BLaER1 treated with 17β-estradiol and CSF1 and Interleukin-3, amounts not matched to agents 10 nM and 100 nM (cell line): Measurements from ENCODE around the gene BABAM2.
A peak's percentile ranks its signal among the peaks of the same experiment; 100 is the strongest.
"Not testable (repeated sequence)": the region's sequence is repeated elsewhere in the genome, so short reads cannot be mapped to it uniquely, and the experiment has no call there.

Experiments used
- H3K27ac ChIP-seq, 11 experiments: shearing (Covaris generic); formaldehyde crosslinking; 2 replicates each; pipeline ENCODE4 v1.8.1; 2022
- H3K27me3 ChIP-seq, 11 experiments: shearing (Covaris generic); formaldehyde crosslinking; 2 replicates each; pipeline ENCODE4 v1.8.1; 2022
- H3K36me3 ChIP-seq, 11 experiments: shearing (Covaris generic); formaldehyde crosslinking; 2 replicates each; pipeline ENCODE4 v1.8.1; 2022
- H3K4me1 ChIP-seq, 10 experiments: shearing (Covaris generic); formaldehyde crosslinking; 2 replicates each; pipeline ENCODE4 v1.8.1; 2022
- H3K4me2 ChIP-seq, 11 experiments: shearing (Covaris generic); formaldehyde crosslinking; 2 replicates each; pipeline ENCODE4 v1.8.1; 2022
- H3K4me3 ChIP-seq, 10 experiments: shearing (Covaris generic); formaldehyde crosslinking; 2 replicates each; pipeline ENCODE4 v1.8.1; 2022
- H3K9ac ChIP-seq, 11 experiments: shearing (Covaris generic); formaldehyde crosslinking; 2 replicates each; pipeline ENCODE4 v1.8.1; 2022
- H3K9me3 ChIP-seq, 11 experiments: shearing (Covaris generic); formaldehyde crosslinking; replicated peaks in 1 of 11; 2 replicates each; pipeline ENCODE4 v1.8.1; 2022
- H4K20me1 ChIP-seq, 11 experiments: shearing (Covaris generic); formaldehyde crosslinking; 2 replicates each; pipeline ENCODE4 v1.8.1; 2022
- Cebpa-rat ChIP-seq, 11 experiments: shearing (Covaris generic); IDR thresholded peaks; 2 replicates each; pipeline ENCODE4 v1.8.1; 2022

The BABAM2 gene

DNA sequence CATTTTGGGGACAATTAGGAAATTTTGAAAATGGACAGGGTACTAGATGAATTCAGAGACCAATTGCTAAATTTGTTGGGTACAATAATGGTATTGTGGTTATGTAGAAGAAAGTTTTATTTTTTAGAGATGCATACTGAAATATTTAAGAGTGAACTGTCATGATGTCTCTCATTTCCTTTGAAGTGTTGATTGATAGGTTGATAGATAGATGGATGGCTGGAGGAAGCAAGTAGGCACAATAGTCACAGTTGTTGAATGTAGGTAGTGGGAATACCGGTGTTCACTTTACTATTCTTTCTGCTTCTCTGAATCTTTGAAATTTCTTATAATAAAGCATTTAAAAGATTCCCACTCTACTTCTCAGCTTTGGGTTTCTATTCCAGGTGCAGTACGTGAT lies 350.4 kb downstream of the BABAM2 start:
- H3K27ac ChIP-seq: no peak overlapping the region
- H4K20me1 ChIP-seq: no peaks in the 10 kb centered on the region
- no peak overlapping the region for H3K4me2 ChIP-seq
- H3K4me3 ChIP-seq: no peak overlapping the region
- H3K9me3 ChIP-seq: peaks cover 0 to 6% (median 0%) of the 10 kb centered on the region in 11 experiments; a peak in 2 of 22 replicates
- peaks cover 9 to 72% (median 30%) of the 10 kb centered on the region in 11 experiments; a peak in 18 of 22 replicates for H3K36me3 ChIP-seq
- TF ChIP-seq Cebpa-rat (IDR thresholded peaks at IDR 0.05): no peak
- H3K9ac ChIP-seq: no peak overlapping the region
- H3K4me1 ChIP-seq: peaks cover 1 to 23% (median 21%) of the 10 kb centered on the region in 10 experiments; a peak in 18 of 20 replicates
- no peaks in the 10 kb centered on the region for H3K27me3 ChIP-seq

- H3K4me3 ChIP-seq: peak overlapping the region in 1 of 10 experiments; percentile 30; a peak in 2 of 20 replicates
- peak overlapping the region in 8 of 11 experiments; percentile 18 to 71 (median 58); a peak in 13 of 22 replicates for H3K9ac ChIP-seq
- TF ChIP-seq Cebpa-rat (IDR thresholded peaks at IDR 0.05): 0 out of 22 replicates have a peak, but pooled peaks of 1 of the 11 experiments have one; percentile 10
- peaks cover 34 to 71% (median 61%) of the 10 kb centered on the region in 10 experiments for H3K4me1 ChIP-seq
- no peaks in the 10 kb centered on the region for H3K9me3 ChIP-seq
- H3K27me3 ChIP-seq: no peaks in the 10 kb centered on the region
- H3K36me3 ChIP-seq: peaks cover under 1 to 29% (median 4%) of the 10 kb centered on the region in 11 experiments; a peak in 15 of 22 replicates
- H4K20me1 ChIP-seq: no peaks in the 10 kb centered on the region
- peak overlapping the region in 8 of 11 experiments; percentile 53 to 83 (median 70); a peak in 16 of 22 replicates for H3K27ac ChIP-seq
- peak overlapping the region; percentile 55 to 96 (median 86) for H3K4me2 ChIP-seq
Measured at GRCh38 chr2:28247290-28247689, 356.8 kb downstream of the BABAM2 start.

- Histone ChIP-seq H3K4me1 (peaks cover 39 to 74% (median 65%) of the 10 kb centered on the region in 10 experiments), H3K36me3 (peaks cover 0 to 24% (median 3%) of the 10 kb centered on the region in 11 experiments; a peak in 5 of 22 replicates), H3K4me3 (0 out of 20 replicates have a peak overlapping the region, but pooled peaks of 2 of the 10 experiments have one; percentile 6 to 16), H3K4me2 (peak overlapping the region; percentile 55 to 96 (median 86)), H4K20me1 (no peaks in the 10 kb centered on the region), H3K9me3 (no peaks in the 10 kb centered on the region), H3K27me3 (no peaks in the 10 kb centered on the region), H3K27ac (peak overlapping the region in 8 of 11 experiments; percentile 2 to 83 (median 68); a peak in 15 of 22 replicates), H3K9ac (peak overlapping the region in 7 of 11 experiments; percentile 18 to 62 (median 45); a peak in 12 of 22 replicates)
- no peak for TF ChIP-seq Cebpa-rat (IDR thresholded peaks at IDR 0.05)
Measured at GRCh38 chr2:28247734-28248133, 357.2 kb downstream of the BABAM2 start.

DNA sequence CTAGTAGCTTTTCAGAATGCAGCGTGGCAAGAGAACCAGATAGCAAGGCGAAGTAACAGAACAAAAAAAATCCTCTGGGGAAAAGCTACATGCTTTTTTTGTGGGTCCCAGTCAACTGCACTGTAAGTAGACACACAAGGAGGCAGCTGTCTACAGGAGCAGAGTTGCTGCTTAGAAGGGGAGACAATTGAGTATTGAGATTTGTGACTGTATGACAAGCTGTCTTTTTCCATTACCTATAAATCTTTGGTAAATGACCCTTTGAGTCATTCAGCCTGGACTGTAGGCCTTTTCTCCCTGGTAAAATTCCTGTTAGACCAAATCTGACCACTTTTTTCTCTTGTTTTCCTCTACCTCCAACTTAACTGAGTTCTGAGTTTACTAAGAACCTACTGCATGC lies 358.0 kb downstream of the BABAM2 start:
- H3K4me3 ChIP-seq: no peak overlapping the region
- H4K20me1 ChIP-seq: no peaks in the 10 kb centered on the region
- H3K27me3 ChIP-seq: no peaks in the 10 kb centered on the region
- H3K9me3 ChIP-seq: no peaks in the 10 kb centered on the region
- H3K27ac ChIP-seq: peak overlapping the region in 6 of 11 experiments; percentile 57 to 83 (median 74); a peak in 12 of 22 replicates
- H3K4me2 ChIP-seq: peak overlapping the region in 10 of 11 experiments; percentile 21 to 96 (median 86); a peak in 19 of 22 replicates
- H3K4me1 ChIP-seq: peaks cover 45 to 75% (median 69%) of the 10 kb centered on the region in 10 experiments
- no peak for TF ChIP-seq Cebpa-rat (IDR thresholded peaks at IDR 0.05)
- peak overlapping the region in 4 of 11 experiments; percentile 39 to 60 (median 46); a peak in 8 of 22 replicates for H3K9ac ChIP-seq
- peaks cover 0 to 21% (median 3%) of the 10 kb centered on the region in 11 experiments; a peak in 5 of 22 replicates for H3K36me3 ChIP-seq

DNA sequence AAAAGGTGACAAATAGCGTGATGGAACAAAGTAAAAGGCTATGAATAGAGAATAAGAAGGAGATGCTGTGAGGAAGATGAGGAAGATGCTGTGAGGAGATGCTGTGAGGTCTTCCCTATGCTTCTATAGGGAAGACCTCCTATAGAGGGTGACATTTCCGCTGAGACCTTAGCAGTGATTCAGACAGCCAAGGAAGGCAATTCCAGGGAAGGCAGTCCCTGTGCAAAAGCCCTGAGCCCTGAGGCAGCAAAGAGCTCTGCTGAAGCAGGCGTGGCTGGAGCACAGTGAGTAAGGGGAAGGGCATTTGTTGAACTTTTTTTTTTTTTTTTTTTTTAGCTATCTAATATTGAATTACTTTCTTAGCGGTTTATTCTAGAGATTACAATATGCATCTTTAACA lies 359.5 kb downstream of the BABAM2 start:
- Histone ChIP-seq H4K20me1 (no peaks in the 10 kb centered on the region), H3K9me3 (no peaks in the 10 kb centered on the region), H3K4me3 (no peak overlapping the region), H3K36me3 (peaks cover 0 to 12% (median 3%) of the 10 kb centered on the region in 11 experiments; a peak in 7 of 22 replicates), H3K9ac (no peak overlapping the region), H3K4me1 (peaks cover 45 to 61% (median 59%) of the 10 kb centered on the region in 10 experiments), H3K4me2 (peak overlapping the region in 1 of 11 experiments; percentile 94; a peak in 1 of 22 replicates), H3K27ac (no peak overlapping the region), H3K27me3 (no peaks in the 10 kb centered on the region)
- TF ChIP-seq Cebpa-rat (IDR thresholded peaks at IDR 0.05): no peak

- H3K9ac ChIP-seq: no peak overlapping the region
- H3K4me1 ChIP-seq: peaks cover 34 to 54% (median 47%) of the 10 kb centered on the region in 10 experiments
- H3K27ac ChIP-seq: no peak overlapping the region
- no peak overlapping the region for H3K4me2 ChIP-seq
- H4K20me1 ChIP-seq: no peaks in the 10 kb centered on the region
- no peak overlapping the region for H3K4me3 ChIP-seq
- no peak for TF ChIP-seq Cebpa-rat (IDR thresholded peaks at IDR 0.05)
- peaks cover 0 to 9% (median 0%) of the 10 kb centered on the region in 11 experiments; a peak in 2 of 22 replicates for H3K36me3 ChIP-seq
- no peaks in the 10 kb centered on the region for H3K9me3 ChIP-seq
- no peaks in the 10 kb centered on the region for H3K27me3 ChIP-seq
Measured at GRCh38 chr2:28251337-28251736, 360.8 kb downstream of the BABAM2 start.

- no peaks in the 10 kb centered on the region for H3K9me3 ChIP-seq
- H3K4me3 ChIP-seq: no peak overlapping the region
- H4K20me1 ChIP-seq: no peaks in the 10 kb centered on the region
- no peak for TF ChIP-seq Cebpa-rat (IDR thresholded peaks at IDR 0.05)
- peak overlapping the region in 8 of 11 experiments; percentile 19 to 59 (median 41); a peak in 13 of 22 replicates for H3K4me2 ChIP-seq
- peaks cover 24 to 44% (median 37%) of the 10 kb centered on the region in 10 experiments for H3K4me1 ChIP-seq
- H3K27ac ChIP-seq: no peak overlapping the region; a peak in 1 of 22 replicates
- no peaks in the 10 kb centered on the region for H3K27me3 ChIP-seq
- peaks cover 0 to 12% (median 0%) of the 10 kb centered on the region in 11 experiments; a peak in 2 of 22 replicates for H3K36me3 ChIP-seq
- no peak overlapping the region for H3K9ac ChIP-seq
Measured at GRCh38 chr2:28252311-28252710, 361.8 kb downstream of the BABAM2 start.

- Histone ChIP-seq H3K36me3 (peaks cover 0 to 12% (median 0%) of the 10 kb centered on the region in 11 experiments; a peak in 6 of 22 replicates), H4K20me1 (no peaks in the 10 kb centered on the region)
- TF ChIP-seq Cebpa-rat (IDR thresholded peaks at IDR 0.05): no peak
Measured at GRCh38 chr2:28253543-28253942, 363.0 kb downstream of the BABAM2 start.

GRCh38 chr2:28255231-28255630 lies 364.7 kb downstream of the BABAM2 start:
- Histone ChIP-seq H3K36me3 (peaks cover 0 to 18% (median 8%) of the 10 kb centered on the region in 11 experiments; a peak in 11 of 22 replicates), H3K4me1 (peaks cover 5 to 24% (median 18%) of the 10 kb centered on the region in 10 experiments; a peak in 18 of 20 replicates), H3K4me2 (peak overlapping the region in 1 of 11 experiments; percentile 15; a peak in 2 of 22 replicates)
- H3K27me3 ChIP-seq, H3K9ac ChIP-seq, H3K4me3 ChIP-seq, H4K20me1 ChIP-seq, H3K9me3 ChIP-seq, H3K27ac ChIP-seq: not testable (repeated sequence)

More at GRCh38 chr2:28253543-28253942, 363.0 kb downstream of the BABAM2 start:
- H3K4me3 ChIP-seq: no peak overlapping the region
- H3K4me1 ChIP-seq: peaks cover 12 to 32% (median 25%) of the 10 kb centered on the region in 10 experiments
- H3K9me3 ChIP-seq: no peaks in the 10 kb centered on the region; a peak in 1 of 22 replicates
- H3K4me2 ChIP-seq: no peak overlapping the region
- H3K9ac ChIP-seq: no peak overlapping the region
- H3K27ac ChIP-seq: no peak overlapping the region
- H3K27me3 ChIP-seq: no peaks in the 10 kb centered on the region
